Measurements from ENCODE around the gene LILRB5. TPM values are rescaled to one million over a fixed set of nuclear protein-coding genes. Genes with fewer than 3 reads are reported as not detected.

The LILRB5 gene
- total RNA-seq (10 to 100 TPM in 2 of 9 donors, 1 to 10 TPM in 7; 1.8 to 22.2 (median 3.9) TPM), polyA plus RNA-seq (1 to 10 TPM; 1.4 to 4.0 TPM)
- long read RNA-seq, donor 1, partial matches to known transcripts: 1 of 3 reads
- long read RNA-seq, donor 1, other reads (novel, unspliced or antisense): 2 of 3 reads
- long read RNA-seq, donor 2, partial matches to known transcripts: 2 of 3 reads
- long read RNA-seq, donor 2, other reads (novel, unspliced or antisense): 0 of 3 reads
- long read RNA-seq, donor 3, partial matches to known transcripts: 2 of 8 reads
- long read RNA-seq, donor 3, other reads (novel, unspliced or antisense): 4 of 8 reads

- Histone ChIP-seq H3K27ac (peak within 1 kb of the TSS in 3 of 12 donors; percentile 19 to 64 (median 25)), H3K4me1 (peaks cover 0 to 5% (median 0%) of the 10 kb centered on the region in 12 donors), H3K4me3 (peak within 1 kb of the TSS in 9 of 12 donors; percentile 8 to 53 (median 28)), H3K27me3 (peaks cover 0 to 47% (median 13%) of the 10 kb centered on the region in 9 donors), H3K36me3 (peaks cover 0 to 9% (median 0%) of the 10 kb centered on the region in 9 donors), H3K9me3 (no peaks in the 10 kb centered on the region)
- TF ChIP-seq POLR2A (IDR thresholded peaks at IDR 0.05): no peak
- TF ChIP-seq CTCF (IDR thresholded peaks at IDR 0.05): no peak
- WGBS, 4 donors: 59 to 77% (median 68%) methylated on average over 8 to 9 of the region's 9 CpGs
- DNase-seq (peak in 1 of 5 donors; percentile 54), ATAC-seq (peak in 3 of 4 donors; percentile 64 to 77 (median 72))
- intact Hi-C loops (cut with DNase I): no loop called here
Measured at GRCh38 chr19:54257116-54257480, at the start of gene LILRB5. LILRB5 (minus strand) TSS chr19:54257273; CDS start chr19:54257193, 80 bp downstream.

DNA sequence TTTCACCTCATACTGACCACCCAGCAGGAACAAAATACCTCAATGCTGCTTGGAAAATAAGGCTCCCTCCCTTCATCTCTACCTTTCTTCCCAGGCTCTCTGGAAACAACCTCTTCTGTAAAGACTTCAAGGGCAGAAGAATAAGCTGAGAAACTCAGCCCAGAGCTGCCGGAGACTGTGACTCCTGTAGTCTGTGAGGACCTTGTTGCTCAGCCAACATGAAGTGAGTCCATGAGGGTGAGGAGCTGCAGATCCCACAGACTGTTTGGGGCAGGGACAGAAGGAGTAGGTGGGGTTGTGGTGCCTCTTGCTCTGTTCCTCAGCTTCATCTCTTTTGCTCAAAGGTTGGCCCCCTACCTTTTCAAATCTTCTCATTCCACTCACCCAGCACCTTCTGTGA is 48.1 kb upstream of the LILRB5 start:
- intact Hi-C loops (cut with DNase I): no loop called here

GRCh38 chr19:54302257-54302656 is 45.2 kb upstream of the LILRB5 start:
- DNase-seq (peak in 2 of 5 donors; percentile 32 to 39), ATAC-seq (peak in 3 of 4 donors; percentile 29 to 75 (median 42))
- H3K27ac ChIP-seq: peak overlapping the region in 1 of 12 donors; percentile 51
- peaks cover 0 to 21% (median 3%) of the 10 kb centered on the region in 9 donors for H3K27me3 ChIP-seq
- peaks cover 0 to 37% (median 0%) of the 10 kb centered on the region in 12 donors for H3K4me1 ChIP-seq
- no peak overlapping the region for H3K4me3 ChIP-seq
- intact Hi-C loops (cut with DNase I): no loop called here
- H3K9me3 ChIP-seq: no peaks in the 10 kb centered on the region
- WGBS, 4 donors: 65 to 77% (median 69%) methylated on average over 4 of the region's 4 CpGs
- no peak for TF ChIP-seq POLR2A (IDR thresholded peaks at IDR 0.05)
- TF ChIP-seq CTCF (IDR thresholded peaks at IDR 0.05): no peak
- H3K36me3 ChIP-seq: no peaks in the 10 kb centered on the region

More for the DNA sequence above, 48.1 kb upstream of the LILRB5 start:
- Histone ChIP-seq H3K27ac (no peak overlapping the region), H3K4me3 (no peak overlapping the region), H3K9me3 (no peaks in the 10 kb centered on the region), H3K4me1 (peaks cover 0 to 29% (median 0%) of the 10 kb centered on the region in 12 donors), H3K27me3 (peaks cover 0 to 13% (median 0%) of the 10 kb centered on the region in 9 donors), H3K36me3 (no peaks in the 10 kb centered on the region)
- DNase-seq (no peak), ATAC-seq (no peak)
- TF ChIP-seq POLR2A (IDR thresholded peaks at IDR 0.05) (no peak), CTCF (IDR thresholded peaks at IDR 0.05) (no peak)
- WGBS, 4 donors: 76 to 88% (median 80%) methylated on average over 1 of the region's 1 CpG

DNA sequence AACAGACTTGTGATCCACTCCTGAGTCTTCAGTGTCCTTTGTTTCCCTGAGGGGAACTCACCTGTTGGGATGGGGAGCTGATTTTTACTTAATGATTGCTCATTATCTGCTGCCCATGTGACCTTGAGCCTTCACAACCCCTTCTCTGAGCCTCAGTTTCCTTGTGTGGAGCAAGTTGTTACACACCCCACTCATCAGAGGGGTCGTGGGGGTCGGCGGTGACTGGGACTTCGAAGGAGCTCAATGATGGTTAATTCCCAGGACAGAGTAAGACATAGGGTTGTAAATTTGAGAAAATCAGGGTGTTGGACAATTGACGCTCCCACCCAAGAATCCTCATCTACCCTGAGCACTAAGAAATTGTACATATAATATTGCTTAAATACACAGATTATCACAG is 42.4 kb upstream of the LILRB5 start:
- H3K36me3 ChIP-seq: no peaks in the 10 kb centered on the region
- H3K9me3 ChIP-seq: no peaks in the 10 kb centered on the region
- no peak for TF ChIP-seq POLR2A (IDR thresholded peaks at IDR 0.05)
- no peak for TF ChIP-seq CTCF (IDR thresholded peaks at IDR 0.05)
- 79 to 91% (median 85%) methylated on average over 5 of the region's 5 CpGs for WGBS, 4 donors
- intact Hi-C loops (cut with DNase I): loop anchor here in 1 of 10 donors (10.0 kb wide), 1 partner anchor 335 kb away; the partner anchor contains the start of gene LILRB1
- no peak for ATAC-seq
- no peak overlapping the region for H3K4me3 ChIP-seq
- peaks cover 0 to 25% (median 0%) of the 10 kb centered on the region in 9 donors for H3K27me3 ChIP-seq
- no peak overlapping the region for H3K27ac ChIP-seq
- no peak for DNase-seq
- peaks cover 0 to 33% (median 0%) of the 10 kb centered on the region in 12 donors for H3K4me1 ChIP-seq

Data from heart left ventricle (tissue), 16 donors.